HG03095 (cell line): Measurements from ENCODE around the gene VARS1.

Source experiments
- ATAC-seq: cut with Tn5 transposase; IDR thresholded peaks from one replicate; pipeline ENCODE4 v1.9.1; 2021; ENCODE audit warnings: moderate library complexity; ENCODE audit not compliant: unreplicated experiment

VARS1 gene

GRCh38 chr6:31749301-31750036, 46.1 kb downstream of the VARS1 start:
- ATAC-seq = no peak
